Measurements from ENCODE around the gene C1orf94.

GRCh38 chr1:34212673-34213072 lies 36.0 kb downstream of the C1orf94 start:
- TF ChIP-seq EZH2 (IDR thresholded peaks at IDR 0.05; ENCODE audit: borderline replicate concordance, insufficient read depth, low read depth, low read length, poor library complexity, severe bottlenecking), result no peak
- no peak for TF ChIP-seq CTCF (IDR thresholded peaks at IDR 0.05)
